KOPT-K1 (cell line): Measurements from ENCODE around the gene MGAT3.

Source experiments
- H3K27ac ChIP-seq: fragments of 200-600 bp; sonication (generic); 2 replicates; pipeline ENCODE4 v1.5.1; 2016; ENCODE audit warnings: antibody characterized with exemption, mild to moderate bottlenecking, low read depth, low read length; ENCODE audit not compliant: poor library complexity, severe bottlenecking
- H3K36me3 ChIP-seq: fragments of 200-600 bp; sonication (generic); 2 replicates; pipeline ENCODE4 v1.5.1; 2017; ENCODE audit warnings: antibody characterized with exemption, mild to moderate bottlenecking, low read length, moderate library complexity; ENCODE audit not compliant: insufficient read depth
- H3K9me3 ChIP-seq: fragments of 200-600 bp; sonication (generic); 2 replicates; pipeline ENCODE4 v1.5.1; 2017; ENCODE audit warnings: antibody characterized with exemption, low read length, mild to moderate bottlenecking; ENCODE audit not compliant: insufficient read depth, poor library complexity, severe bottlenecking

MGAT3 gene

GRCh38 chr22:39537975-39538374 is 81.2 kb downstream of the MGAT3 start:
- Histone ChIP-seq H3K9me3 (no peaks in the 10 kb centered on the region), H3K27ac (no peak overlapping the region), H3K36me3 (no peaks in the 10 kb centered on the region)
